Stimulated activated CD8-positive, alpha-beta memory T cell treated with anti-CD3 and anti-CD28 coated beads, Interleukin-15, amount 100 ng/mL, for 4 hours (primary cell): Measurements from ENCODE around the gene INF2.

Source experiments
- DNase-seq, 2 donors: peaks; one replicate each; pipeline ENCODE4 v3.0.0-alpha.2; 2020; ENCODE audit warnings: low read depth in 2 of 2

INF2 gene

DNA sequence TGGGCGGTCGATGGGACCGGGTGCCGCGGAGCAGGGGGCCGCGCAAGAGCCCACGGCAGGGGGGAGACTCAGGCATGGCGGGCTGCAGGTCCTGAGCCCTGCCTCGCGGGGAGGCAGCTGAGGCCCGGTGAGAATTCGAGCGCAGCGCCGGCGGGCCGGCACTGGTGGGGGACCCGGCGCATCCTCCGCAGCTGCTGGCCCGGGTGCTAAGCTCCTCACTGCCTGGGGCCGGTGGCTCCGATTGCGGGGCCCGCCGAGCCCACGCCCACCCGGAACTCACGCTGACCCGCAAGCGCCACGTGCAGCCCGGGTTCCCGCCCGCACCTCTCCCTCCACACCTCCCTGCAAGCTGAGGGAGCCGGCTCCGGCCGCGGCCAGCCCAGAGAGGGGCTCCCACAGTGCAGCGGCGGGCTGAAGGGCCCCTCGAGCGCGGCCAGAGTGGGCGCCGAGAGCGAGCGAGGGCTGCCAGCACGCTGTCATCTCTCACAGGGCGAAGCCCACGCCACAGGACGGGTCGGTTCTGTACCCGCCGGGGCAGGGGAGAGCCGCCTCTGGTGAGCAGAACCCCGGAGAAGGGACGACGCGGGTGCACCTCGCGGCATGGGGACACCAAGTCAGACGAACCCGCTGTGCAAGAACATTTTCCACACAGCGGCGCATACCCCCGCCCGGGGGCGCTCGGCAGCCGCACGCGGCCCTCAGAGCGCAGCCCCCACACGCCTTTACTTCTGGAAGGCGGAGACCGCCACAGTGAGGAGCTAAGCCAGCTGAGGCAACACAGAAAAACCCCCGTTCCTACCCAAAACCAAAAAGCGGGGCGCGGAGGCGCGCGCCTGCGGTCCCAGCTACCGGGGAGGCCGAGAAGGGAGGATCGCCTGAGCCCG, 62.4 kb downstream of the INF2 start:
- no peak for DNase-seq

DNA sequence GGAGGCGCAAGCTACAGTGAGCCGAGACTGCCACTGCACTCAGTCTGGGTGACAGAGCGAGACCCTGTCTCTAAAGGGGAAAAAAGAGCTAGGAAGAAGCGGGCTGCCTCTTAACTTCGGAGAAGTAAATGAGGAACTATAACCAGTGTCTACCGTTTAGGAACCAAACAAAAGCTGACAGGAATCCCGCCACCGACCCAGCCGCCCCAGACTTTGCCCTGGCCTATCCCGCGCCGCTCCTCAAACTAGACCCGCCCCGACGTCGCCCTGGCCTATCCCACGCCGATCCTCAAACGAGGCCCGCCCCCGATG, 63.0 kb downstream of the INF2 start:
- DNase-seq, result no peak

DNA sequence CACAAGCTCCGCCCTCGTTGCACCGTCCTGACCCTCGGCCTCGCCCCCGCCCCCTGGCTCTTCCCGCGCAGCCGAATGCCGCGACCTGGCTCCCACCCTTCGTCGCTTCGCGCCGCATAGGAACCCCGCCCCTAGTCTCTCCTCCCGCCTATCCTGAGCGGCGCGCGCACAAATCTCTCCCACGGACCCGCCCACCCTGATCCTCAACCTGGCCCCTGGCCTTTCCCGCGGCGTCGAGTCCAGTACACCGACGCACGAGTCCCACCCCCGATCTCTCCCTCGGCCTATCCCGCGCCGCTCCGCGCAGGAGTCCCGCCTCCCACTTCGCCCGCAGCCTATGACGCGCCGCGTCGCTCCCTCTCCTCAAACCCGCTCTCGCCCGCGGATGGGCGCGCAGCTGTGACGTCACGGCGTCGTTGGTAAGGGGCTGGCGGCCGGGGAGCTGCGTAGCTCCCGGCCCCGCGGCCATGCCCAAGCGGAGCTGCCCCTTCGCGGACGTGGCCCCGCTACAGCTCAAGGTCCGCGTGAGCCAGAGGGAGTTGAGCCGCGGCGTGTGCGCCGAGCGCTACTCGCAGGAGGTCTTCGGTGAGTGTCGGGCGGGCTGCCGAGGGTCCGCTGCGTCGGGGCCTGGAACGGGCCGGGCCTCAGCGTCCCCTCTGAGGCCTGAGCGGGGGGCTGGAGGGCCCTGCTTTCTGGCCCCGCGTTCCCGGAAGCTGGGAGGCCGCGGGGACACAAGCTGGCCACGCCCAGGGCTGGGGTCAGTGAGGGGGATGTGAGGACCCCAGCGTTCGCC, 63.5 kb downstream of the INF2 start, which contains the start of gene SIVA1:
SIVA1 (plus strand) TSS at position 413 of the 793 bp plus-strand sequence; CDS start at position 468, 55 bp downstream.
- DNase-seq, result peak; percentile 98 to 99

DNA sequence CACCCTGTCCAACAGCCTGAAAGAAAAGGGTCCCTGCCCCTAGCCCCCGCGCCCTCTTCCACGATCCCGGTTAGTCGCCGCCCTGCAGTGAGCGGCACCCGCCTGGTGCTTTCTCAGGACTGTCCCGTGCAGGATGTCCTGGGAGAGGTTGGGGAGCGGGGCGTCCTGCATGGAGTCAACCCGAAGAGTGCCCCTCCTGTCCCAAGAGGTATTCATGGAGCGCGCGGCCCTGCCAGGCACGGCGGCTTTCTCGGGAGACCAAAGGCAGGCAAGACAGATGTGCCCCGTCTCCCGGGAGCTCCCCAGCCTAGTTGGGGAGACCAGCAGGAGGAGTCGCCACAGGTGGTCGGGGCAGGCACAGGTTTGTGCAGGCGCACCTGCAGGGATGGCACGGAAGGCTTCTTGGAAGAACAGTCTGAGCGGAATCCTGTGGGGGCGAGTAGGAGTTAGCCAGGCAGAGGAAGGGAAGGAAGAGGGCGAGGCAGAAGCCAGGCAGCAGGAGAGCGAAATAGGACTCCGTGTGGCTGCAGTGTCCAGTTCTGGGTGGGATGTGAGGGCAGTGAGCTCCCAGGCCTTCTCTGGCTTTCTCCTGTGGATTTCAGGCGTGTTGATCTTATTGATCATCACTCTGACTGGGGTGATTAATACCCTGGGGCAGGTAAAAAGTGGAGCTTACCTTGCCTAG, 64.3 kb downstream of the INF2 start:
- no peak for DNase-seq

DNA sequence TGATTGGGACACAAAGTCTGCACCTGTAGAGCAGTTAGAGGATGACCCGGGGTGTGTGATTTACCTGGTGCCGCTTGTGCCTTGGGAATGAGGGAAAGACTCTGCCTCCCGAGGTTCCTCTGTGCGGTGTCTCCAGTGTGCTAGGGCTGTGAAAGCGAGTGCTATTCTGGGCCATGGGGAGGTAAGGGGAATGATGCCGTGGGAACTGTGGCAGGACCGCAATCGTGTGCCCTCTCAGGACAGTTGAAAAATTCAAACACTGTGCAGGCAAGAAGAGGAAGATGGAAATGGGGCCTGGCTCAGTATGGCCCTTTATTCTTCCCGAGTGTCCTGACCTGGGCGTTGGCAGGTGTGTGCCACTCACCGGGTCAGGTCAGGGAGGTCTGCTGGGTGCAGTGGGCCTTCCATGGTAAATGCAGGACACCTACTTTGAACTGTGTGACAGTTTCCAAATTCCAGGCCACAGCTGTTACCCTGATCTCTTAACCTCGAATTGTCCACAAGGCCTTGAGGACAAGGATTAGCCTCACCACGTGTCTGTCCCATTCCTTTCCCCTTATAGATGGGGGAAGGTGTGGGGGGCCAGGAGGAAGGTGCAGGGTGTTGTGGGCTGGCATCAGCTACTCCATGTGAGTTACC, 64.9 kb downstream of the INF2 start:
- no peak for DNase-seq

DNA sequence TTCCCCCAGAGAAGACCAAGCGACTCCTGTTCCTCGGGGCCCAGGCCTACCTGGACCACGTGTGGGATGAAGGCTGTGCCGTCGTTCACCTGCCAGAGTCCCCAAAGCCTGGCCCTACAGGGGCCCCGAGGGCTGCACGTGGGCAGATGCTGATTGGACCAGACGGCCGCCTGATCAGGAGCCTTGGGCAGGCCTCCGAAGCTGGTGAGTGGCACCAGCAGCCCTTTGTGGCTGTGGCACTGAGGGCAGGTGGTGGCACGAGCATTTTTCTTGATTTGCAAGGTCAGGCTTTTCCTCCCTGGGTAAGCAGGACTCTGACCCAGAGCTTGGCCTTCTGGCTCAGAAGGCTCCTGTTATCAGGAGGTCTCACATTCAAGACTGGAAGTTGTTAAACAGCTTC, 66.2 kb downstream of the INF2 start:
- no peak for DNase-seq

DNA sequence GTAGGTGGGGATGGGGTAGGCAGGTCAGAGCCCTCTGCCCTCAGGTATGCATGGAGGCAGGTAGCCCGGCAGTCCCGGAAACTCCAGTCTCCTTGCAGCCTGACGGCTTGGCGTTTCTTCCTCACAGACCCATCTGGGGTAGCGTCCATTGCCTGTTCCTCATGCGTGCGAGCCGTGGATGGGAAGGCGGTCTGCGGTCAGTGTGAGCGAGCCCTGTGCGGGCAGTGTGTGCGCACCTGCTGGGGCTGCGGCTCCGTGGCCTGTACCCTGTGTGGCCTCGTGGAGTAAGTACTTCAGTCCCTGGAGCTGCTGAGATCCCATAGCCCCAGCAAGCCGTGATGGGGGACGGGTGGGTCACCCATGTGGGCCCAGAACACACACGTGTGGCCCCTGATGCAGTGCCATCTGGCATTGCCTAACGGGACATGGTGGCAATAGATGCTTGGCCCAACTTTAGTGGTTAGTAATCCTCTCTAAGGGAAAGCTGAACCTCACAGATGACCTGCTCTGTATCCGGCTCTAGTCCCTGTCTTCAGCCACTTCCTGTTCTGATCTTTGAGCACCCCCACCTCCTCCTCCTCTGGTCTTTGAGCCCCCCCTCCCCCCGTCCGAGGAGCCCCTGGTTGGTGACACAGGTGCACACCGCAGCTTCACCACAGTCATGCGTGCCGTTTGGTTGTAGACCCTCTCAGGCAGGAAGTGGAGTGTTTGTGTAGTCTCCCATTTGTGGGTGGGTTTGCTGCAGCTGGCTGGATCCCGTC, 67.2 kb downstream of the INF2 start:
- no peak for DNase-seq

DNA sequence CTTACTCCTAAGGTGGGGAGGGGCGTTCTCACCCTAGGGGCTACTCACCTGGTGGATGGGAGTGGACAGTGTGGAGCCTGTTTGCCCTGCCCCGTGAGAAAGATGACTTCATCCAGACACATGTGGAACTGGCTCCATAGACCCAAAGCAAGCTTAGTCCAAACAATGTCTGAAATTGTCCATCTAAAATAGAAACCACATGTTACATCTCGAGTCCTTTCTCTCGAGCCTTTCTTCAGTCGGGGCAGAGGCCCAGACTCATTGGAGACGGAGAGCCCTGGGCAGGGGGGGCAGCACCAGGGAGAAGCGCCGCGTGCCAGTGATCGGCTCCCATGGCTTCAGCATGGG, 67.8 kb downstream of the INF2 start:
- no peak for DNase-seq

DNA sequence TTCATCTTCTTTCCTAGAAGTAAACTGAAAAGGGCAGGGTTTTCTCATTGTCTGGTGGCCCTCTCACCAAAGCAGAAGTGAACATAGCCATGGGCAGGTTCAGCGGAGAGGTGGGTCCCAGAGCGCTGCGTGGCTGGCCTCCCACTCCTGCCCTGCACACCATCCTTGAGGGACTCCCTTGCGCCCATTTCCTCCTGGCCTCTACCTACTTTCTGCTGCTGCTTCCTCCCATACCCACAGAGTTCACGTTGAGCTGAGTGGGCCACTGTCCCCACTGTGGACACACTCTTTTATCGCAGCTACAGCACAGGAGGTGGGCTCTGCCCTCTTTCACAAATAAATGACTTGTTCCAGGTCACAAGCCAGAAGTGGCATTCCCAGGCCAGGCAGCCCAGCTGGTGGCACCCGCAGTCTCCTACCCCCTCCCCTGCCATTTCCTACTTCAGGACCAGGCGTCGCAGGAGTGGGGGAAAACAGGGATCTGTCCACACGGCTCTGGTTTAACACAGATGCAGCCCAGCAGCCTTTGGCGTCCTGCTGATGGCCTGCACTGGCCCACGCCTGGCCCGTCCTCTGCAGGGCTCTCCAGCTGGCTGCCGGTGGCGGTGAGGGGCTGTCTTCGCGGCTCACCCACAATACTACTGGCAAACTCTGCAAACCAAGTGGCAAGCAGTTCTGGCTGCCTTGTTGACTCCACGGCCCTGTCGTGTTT, 68.4 kb downstream of the INF2 start:
- DNase-seq, result no peak

DNA sequence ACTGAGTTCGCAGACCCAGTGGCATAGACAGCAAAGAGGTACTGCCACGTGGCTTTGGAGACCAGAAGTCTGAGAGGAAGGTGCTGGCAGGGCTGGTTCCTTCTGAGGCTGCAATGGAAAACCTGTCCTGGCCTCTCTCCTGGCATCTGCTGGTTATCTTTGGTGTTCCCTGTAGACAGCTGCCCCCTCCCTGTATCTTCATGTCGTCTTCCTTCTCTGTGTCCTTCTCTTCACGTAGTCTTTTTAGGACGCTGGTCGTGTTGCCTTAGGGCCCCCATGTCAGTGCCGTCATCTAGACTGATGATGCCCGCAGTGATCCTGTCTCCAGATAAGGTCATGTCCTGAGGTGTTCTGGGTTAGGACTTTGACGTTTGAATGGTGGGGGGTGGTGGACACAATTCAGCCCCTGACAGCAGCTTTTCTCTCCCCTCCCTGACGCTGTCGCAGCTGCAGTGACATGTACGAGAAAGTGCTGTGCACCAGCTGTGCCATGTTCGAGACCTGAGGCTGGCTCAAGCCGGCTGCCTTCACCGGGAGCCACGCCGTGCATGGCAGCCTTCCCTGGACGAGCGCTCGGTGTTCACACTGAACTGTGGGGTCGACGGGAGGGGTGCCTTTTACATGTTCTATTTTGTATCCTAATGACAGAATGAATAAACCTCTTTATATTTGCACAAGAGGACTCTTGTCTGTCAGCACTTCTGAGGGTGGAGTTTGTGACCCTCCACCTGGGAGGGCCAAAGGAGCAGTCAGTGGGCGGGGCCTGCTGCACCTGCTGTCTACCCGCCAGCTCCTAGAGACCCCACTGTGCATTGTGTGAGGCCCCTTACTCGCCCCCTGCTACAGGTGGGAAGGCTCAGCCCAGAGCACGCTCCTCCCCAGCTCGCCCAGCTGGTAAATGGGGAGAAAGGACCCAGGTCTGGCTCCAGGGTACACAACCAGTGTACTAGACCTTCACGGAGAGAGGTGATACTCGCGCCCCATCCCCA, 69.9 kb downstream of the INF2 start:
- no peak for DNase-seq

DNA sequence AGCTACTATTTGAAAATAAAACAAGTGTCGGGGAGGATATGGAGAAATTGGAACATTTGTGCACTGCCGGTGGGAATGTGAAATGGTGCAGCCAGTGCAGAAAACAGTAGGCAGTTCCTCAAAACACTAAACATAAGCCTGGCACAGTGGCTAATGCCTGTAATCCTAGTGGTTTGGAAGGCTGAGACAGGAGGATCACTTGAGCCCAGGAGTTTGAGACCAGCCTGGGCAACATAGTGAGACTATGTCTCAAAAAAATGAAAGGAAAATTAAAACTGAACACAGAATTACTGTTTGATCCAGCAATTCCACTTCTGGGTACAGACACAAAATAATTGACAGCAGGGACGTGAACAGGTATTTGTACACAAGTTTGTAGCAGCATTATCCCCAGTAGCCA, 76.1 kb downstream of the INF2 start:
- no peak for DNase-seq

DNA sequence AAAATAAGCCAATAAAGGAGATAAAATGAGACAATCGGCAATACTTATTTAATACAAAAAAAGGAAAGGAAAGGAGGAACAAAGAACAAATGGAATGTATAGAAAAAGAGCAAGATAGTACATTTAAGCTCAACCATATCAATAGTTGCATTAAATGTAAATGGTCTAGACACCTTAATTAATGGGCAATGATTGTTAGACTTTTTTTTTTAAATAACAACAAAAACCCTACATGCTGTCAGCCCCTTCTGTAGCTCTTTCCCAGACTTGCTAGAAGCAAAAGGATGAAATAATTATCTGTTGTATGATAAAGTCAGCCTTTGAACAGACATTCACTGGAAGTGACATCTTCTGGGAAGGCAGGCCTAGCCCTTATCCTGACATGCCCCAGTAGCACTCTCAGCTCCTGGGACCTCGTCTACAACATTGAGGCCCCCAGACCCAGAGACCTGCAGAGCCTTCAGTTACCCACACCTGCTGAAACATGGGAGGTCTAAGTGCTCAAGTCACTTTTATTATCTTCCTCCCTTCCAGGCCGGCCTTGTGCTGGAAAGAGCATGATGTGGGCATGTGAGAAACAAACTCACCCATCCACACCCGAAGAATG, 76.9 kb downstream of the INF2 start:
- DNase-seq, result no peak

DNA sequence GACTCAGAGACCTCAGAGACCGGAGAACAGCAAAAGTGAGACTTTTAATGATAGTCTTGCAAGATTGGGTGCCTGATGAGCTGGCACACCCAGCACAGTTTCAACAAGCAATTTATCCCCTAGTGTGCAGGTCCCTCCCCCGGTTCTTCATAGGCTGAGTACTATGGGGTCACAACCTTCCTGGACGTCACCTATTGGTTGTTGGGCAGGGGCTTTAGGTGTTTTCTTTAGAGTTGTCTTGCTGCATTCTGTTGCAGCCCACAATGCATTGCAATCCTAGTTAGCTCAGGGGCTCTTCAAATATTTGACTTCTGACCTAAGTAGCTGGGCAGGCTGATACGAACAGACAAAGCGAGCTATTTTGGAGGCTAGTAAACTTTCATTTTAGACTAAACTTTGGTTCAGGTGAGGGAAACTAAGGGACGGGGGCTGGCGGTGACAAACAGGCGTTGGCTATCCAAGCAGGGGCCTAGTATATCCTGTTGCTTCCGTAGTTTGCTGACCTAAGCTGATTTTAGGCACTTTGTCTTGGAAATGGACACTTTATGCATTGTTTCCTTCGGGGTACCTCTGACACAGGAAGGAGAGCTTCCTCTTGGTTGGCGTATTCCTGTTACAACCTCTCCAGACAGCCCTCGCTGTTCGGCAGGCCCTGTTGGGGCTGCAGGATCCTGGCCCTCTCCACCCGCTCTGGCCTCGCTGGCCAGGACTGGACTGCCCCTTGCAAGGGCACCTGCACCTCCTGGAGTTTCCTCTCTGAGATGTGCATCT, 77.6 kb downstream of the INF2 start:
- DNase-seq, result no peak

DNA sequence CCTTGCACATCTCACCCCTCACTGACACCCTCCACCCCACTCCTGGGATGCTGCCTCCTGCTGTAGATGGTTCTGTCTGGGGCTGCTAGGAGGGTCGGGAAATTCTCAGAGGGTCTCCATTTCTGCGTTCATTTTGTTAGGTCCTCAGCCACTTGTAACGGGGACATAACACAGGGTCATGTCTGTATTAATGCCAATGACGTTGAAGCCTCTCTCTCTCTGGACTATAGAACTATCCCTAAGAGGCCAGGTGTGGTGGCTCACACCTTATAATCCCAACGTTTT, 78.2 kb downstream of the INF2 start:
- DNase-seq, result no peak

DNA sequence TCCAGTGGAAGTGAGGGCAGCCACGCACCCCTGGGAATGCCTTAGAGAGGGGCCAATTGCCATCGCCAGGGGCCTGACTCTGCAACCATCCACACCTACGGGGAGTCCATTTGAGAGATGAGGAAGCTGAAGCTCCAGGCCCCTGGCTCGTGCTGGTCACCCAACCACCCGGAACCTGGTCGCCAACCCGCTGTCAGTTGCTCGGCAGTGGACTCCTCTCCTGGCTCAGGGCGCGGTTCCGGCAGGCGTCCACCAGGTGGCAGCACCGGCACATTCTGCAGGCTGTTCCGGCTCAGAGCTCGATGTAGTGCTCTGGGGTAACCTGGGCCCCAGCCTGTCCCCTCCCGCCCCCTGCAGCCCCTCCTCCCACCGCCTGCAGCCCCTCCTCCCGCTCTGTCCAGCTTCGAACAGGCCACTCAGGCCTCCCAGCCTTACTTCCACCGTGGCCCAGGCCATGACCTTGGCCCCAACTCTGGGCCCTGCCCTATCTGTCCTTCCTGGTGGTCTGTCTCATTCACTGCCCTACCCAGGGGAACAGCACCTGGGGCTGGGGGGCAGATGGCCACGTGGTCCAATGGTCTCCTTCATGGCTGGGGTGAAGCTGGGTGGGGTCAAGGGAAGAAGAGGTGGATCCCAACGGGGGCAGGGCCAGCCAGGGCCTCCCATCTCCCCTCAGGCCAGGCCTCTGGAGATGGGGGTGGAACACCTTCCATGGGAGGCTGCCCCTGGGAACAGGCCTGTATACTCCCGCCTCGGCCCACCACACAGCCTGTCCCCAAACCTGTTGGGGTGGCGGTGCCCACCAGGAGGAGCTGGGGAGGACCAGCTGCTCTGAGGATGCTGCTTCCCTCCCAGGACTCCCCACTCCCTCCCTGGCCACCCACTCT, 79.3 kb downstream of the INF2 start:
- peak; percentile 72 to 76 for DNase-seq

DNA sequence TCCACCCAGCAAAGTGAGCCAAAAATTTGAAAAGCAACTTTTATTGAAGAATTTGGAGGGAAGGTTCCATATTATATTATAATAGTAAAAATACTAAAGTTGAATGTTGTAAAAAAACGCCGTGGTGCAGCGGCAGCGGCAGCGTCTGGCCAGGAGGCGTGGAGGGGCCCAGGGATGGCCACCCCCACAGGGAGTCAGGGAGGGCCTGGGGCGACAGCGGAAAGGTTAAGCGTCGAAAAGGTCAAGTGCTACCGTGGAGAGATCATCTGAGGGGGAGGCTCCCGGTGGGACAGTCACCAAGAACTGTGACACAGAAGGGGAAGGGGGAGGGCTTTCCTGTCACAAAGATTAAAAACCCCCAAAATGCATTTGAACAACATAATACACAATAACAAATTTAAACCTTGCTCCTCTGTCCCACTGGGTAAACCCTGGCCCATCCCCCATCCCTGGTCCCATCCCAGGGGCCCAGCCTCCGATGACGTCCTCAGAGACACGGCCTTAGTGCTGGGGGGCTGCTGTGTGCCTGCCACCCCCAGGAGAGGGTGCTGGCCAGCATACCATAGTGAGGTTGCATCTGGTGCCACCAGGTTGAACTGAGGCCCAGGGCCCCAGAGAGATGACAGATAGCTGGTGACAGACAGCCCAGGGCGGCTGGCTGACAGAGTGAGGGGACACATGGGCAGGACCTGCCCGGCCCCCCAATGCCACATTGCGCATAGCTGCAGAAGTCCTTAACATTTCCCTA, 80.1 kb downstream of the INF2 start:
- DNase-seq, result no peak

DNA sequence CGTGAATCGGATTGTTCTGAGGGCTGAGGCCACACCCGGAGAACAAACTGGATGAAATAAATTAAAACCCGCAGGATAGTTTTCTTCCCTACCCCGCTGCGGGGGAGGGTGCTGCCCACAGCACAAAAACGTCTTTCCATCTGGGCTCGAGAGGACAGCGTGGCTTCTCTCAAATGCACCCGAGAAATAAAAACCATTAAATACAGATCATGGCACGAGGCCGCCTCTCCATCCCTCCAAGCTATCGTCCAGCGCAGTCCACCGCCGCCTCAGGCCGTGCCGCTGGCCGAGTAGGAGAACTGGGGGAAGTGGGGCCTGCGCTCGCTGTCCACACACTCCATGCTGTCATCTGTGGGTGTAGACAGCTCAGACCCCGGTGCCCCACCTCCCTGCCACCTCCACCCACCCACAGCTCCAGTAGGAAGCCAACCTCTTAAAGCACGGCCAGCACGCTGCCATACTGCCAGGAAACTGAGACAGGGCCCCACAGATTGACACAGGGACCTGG, 80.7 kb downstream of the INF2 start:
- DNase-seq, result no peak
